Measurements from ENCODE around the gene FGD4.
"Not testable (repeated sequence)": the region's sequence is repeated elsewhere in the genome, so short reads cannot be mapped to it uniquely, and the experiment has no call there.

FGD4 gene

DNA sequence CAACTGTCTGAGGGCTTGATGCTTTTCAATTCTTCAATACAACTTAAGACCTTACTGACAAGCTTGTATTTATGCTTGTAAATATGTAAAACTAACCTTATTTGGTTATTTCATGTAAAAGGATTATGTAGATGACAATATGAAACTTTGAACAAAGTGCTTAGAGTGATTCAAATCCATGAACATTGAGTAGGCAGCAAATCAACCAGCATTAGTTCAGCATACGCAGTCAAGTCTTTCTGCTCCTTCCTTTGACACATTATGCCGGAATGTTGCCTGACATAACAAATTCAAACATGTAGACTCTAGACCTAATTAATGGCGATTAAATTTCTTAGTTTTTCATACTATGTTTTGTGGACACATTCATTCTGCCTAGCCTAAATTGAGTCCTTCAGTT lies 105.2 kb downstream of the FGD4 start:
- TF ChIP-seq, protein P1, sequence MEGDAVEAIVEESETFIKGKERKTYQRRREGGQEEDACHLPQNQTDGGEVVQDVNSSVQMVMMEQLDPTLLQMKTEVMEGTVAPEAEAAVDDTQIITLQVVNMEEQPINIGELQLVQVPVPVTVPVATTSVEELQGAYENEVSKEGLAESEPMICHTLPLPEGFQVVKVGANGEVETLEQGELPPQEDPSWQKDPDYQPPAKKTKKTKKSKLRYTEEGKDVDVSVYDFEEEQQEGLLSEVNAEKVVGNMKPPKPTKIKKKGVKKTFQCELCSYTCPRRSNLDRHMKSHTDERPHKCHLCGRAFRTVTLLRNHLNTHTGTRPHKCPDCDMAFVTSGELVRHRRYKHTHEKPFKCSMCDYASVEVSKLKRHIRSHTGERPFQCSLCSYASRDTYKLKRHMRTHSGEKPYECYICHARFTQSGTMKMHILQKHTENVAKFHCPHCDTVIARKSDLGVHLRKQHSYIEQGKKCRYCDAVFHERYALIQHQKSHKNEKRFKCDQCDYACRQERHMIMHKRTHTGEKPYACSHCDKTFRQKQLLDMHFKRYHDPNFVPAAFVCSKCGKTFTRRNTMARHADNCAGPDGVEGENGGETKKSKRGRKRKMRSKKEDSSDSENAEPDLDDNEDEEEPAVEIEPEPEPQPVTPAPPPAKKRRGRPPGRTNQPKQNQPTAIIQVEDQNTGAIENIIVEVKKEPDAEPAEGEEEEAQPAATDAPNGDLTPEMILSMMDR (IDR thresholded peaks at IDR 0.05; ENCODE audit: control insufficient read depth, extremely low read depth, insufficient read depth), result no peak
- no peak for DNase-seq (ENCODE audit: low read depth)
- H3K4me3 ChIP-seq (ENCODE audit: low read depth, low read length), result no peak overlapping the region

DNA sequence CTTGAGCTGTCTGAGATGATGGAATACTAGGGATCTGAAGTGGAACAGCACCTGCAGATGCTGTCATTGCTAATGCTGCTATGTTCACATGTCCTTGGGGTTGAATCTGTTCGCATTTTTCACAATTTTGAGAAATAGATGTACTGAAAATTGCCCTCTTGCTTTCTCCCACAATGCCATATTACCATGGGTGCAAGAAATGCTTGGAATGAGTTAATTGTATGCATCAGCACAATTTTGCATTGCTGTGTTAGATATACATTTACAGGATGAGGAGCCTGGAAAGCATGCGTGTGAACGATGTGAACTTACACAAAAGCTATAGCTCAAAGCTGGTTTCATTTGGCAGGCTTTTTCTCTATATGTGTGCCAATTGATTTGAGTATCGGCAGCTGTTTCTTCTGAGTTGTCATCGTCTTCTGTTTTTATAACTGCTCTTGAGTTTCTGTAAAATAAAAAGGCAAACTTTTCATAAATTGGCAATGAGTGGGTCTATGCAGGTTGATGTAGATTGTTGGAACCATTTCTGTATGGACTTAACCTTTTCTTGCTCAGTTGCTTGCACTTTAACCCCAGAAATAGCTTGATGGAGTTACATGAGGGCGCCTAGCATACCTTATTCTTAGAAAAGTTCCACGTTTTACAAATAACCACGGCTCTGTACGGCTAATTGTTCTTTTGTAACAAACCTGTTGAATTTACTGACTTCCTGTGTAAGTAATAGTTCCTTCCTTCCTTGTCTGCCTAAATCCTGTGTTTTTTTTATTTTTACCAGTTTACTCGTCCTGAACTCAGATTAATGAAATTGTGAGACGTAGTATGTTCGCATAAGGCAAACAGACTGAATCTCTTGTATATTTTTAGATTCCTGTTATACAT lies 105.9 kb downstream of the FGD4 start:
- H3K4me3 ChIP-seq (ENCODE audit: low read depth, low read length), result no peak overlapping the region
- DNase-seq (ENCODE audit: low read depth), result no peak
- TF ChIP-seq, protein P1 (IDR thresholded peaks at IDR 0.05; ENCODE audit: control insufficient read depth, extremely low read depth, insufficient read depth), result no peak

DNA sequence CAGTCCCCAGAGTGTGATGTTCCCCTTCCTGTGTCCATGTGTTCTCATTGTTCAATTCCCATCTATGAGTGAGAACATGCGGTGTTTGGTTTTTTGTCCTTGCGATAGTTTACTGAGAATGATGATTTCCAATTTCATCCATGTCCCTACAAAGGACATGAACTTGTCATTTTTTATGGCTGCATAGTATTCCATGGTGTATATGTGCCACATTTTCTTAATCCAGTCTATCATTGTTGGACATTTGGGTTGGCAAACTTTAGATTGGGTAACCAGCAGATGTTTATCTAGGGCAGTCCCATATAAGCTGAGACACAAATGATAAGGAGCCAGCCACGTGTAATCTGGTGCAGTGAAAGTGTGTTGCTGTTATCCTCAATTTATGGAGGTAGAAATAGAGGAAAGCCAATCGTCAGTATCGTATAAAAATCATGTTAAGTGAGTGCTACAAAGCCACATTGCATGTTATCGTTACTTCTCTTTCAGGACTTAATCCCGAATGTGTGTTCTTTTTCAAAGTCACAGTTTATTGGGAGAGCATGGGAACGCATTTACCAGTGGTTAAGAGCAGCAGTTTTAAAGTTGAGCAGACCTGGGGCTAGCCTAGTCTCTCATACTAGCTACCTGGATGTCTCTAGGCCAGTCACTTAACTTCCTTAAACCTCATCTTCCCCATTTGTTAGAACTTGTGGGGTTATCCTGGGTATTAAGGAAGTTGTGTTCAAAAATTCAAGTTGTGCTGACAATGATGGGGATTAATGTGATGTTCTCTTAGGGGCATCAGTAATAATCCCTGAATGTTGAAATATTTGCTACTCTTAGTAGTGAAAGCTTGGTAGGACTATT lies 108.0 kb downstream of the FGD4 start:
- not testable (repeated sequence) for DNase-seq (ENCODE audit: low read depth); H3K4me3 ChIP-seq (ENCODE audit: low read depth, low read length)

DNA sequence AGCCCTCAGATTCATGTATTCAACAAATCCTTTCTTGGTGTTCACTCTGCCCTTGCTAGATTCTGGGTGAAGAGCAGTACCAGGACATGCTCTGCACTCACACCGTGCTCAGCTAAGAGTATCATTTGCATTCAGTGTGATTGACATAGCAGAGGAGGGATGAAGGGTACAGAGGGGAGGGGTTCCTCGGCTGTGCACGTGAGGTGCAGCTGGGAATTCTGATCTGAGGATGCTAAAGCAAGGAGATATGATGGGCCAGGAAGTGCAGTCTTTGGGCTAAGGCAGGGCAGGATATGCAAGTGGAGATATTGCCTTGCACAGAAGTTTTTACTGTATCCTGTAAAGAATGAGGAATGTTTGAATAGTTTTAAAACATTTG lies 108.6 kb downstream of the FGD4 start:
- H3K4me3 ChIP-seq (ENCODE audit: low read depth, low read length), result no peak overlapping the region
- no peak for DNase-seq (ENCODE audit: low read depth)
- TF ChIP-seq, protein P1 (IDR thresholded peaks at IDR 0.05; ENCODE audit: control insufficient read depth, extremely low read depth, insufficient read depth), result no peak

DNA sequence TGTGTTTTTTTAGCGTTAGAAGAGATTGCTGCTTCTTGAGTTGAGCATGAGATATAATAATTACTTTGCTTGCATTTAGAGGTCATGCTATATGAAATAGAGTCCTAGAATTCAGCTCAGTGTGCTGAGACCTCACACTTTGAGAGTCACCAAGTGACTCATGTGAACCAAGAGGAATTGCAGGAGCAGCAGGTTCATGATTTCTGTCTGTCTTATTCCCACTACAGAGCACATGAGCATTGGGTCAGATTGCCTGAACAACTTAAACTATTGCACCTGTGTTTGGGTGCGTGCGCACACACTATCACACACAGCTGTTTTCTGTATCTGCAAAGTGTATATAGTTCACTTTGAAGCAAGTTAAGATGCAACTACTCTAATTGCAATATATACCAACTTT lies 109.3 kb downstream of the FGD4 start:
- no peak overlapping the region for H3K4me3 ChIP-seq (ENCODE audit: low read depth, low read length)
- TF ChIP-seq, protein P1 (IDR thresholded peaks at IDR 0.05; ENCODE audit: control insufficient read depth, extremely low read depth, insufficient read depth), result no peak
- DNase-seq (ENCODE audit: low read depth), result no peak

DNA sequence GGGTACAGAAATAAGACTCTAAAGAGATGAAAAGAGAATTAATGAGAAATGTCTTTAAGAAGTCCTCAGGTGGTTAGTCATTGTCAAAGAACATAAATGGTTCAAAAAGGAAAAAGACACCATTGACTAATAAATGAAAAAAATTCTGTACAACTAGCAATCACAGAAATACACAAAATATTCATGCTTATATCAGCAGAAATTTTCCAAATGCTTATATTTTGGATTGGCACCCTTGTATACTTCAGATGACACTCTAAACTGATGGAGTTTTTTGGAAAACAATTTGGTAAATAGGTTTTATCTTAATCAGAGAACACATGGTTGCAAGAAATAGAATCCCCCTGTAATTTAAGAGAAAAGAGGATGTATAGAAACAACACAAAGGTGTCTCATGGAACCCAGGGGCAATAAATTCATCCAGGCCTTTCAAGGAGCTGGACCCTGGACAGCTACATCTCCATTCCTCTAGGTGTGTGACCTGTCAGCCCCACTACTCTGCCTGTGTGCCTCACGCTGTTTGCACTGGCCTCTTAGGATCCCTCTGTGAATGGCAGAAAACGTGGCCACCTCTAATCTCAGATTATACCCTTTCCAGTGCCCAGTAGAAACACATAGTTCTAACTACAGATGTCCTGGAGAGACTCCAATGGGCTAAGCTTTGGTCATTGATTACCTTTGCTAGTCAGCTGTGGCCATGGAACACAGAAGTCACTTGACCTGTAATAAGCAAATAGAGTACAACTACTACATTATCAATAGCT lies 110.2 kb downstream of the FGD4 start:
- DNase-seq (ENCODE audit: low read depth), result no peak
- TF ChIP-seq, protein P1 (IDR thresholded peaks at IDR 0.05; ENCODE audit: control insufficient read depth, extremely low read depth, insufficient read depth), result no peak
- H3K4me3 ChIP-seq (ENCODE audit: low read depth, low read length), result no peak overlapping the region

DNA sequence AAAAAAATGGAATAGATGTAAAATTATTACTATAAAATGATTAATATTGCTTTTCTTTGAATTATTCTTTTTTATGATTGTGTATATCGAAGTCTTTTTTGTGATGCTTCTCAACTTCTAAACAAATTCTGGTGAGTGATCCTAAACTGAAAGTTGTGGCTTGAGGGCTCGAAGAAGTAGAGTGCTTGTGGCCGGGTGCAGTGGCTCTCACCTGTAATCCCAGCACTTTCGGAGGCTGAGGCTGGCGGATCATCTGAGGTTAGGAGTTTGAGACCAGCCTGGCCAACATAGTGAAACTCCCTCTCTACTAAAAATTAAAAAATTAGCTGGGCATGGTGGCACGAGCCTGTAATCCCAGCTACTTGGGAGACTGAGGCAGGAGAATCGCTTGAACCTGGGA lies 112.6 kb downstream of the FGD4 start:
- DNase-seq (ENCODE audit: low read depth); H3K4me3 ChIP-seq (ENCODE audit: low read depth, low read length): not testable (repeated sequence)
